A204.1 (cell line): ENCODE results near the gene CALHM4.
A peak's percentile ranks its signal among the peaks of the same experiment; 100 is the strongest.

Source experiments
- FAIRE-seq: peaks from 2 replicates; lab custom pipeline; 2012; peaks lifted over from hg19 to GRCh38; lab: Jason Lieb, UNC

CALHM4 gene

GRCh38 chr6:116542426-116542825 is 11.1 kb upstream of the CALHM4 start:
- no peak for FAIRE-seq

DNA sequence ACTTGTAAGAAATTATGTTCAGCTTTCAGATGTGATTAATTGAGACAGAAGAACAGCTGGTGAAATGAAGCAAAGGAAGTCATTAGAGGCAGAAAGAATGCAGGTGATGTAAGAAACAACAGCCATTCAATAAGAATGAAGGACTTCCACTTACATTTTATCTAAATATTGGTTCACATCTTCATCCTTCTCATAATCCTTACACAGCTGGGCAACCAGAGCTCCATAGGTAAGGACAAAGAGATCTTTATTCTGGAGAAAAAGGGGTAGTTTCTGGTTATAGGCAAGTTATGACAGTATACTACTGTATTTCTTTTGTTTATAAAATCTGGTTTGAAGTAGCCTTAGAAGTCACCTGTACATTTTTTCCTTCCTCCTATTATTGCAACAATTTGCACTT is 10.4 kb upstream of the CALHM4 start:
- FAIRE-seq, result no peak

DNA sequence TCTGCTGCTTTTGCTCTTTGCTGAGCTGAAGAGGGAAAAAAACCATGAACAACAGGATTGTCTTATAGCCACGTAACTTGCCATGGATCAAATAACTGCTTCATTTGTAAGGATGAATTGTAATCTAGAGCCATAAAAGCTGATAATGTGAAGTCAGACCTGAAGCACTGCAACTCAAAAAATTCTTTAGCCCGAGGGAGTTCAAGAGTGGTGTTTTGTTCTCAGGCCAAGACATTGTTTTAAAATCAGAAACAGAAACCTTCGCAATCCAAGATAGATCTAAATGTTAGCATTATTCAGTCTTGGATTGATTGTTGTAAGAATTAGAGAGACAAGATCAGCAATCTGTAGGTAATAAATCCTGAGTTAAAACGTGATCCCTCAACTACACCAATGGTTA is 7.9 kb upstream of the CALHM4 start, which contains the start of gene TRAPPC3L:
TRAPPC3L (minus strand) TSS at position 34 of the 400 bp plus-strand sequence. CDS start 170 bp downstream, outside the sequence.
- FAIRE-seq, result no peak

DNA sequence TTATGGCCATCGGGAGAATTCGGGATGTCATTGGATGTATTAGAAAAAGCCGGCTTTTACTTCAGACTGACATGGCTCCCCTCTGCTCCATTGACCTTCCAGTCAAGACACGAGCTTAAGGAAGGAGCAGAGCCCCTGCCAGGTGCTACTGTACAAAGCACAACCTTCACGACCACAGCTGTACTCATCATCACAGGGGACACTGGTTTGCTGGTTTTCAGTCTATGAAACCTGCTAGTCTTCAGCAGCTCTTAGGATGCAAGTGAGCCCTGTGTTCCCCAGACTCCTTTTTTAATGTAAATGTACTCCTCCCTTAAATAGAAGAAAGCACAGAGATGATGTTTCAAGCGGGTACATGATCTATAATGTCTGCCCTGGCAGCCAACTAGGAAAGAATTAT is 6.2 kb upstream of the CALHM4 start:
- no peak for FAIRE-seq

- FAIRE-seq, result no peak
Measured at GRCh38 chr6:116550796-116551195, 2.8 kb upstream of the CALHM4 start.

DNA sequence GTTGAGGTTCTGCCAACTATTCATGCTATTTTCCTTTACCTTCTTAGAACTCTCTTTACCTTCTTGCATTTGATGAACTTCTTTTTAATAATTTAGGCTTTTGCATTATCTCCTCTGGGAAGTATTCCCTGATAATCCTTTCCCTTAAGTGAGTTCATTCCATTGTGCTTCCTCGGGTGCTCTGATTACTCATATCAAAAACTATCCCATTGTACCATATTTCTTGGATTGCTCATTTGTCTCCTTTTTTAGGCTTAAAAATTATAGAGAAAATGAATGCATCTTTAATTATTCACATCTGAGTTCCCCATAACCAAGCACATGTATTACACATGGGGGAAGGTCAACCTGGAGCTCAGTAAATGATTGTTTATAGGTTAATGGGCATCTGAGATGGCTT is 2.5 kb downstream of the CALHM4 start:
- no peak for FAIRE-seq

- FAIRE-seq, result no peak
Measured at GRCh38 chr6:116556814-116557415, 3.4 kb downstream of the CALHM4 start.

GRCh38 chr6:116557893-116558292 is 4.3 kb downstream of the CALHM4 start:
- FAIRE-seq, result no peak

GRCh38 chr6:116560130-116560529 is 6.6 kb downstream of the CALHM4 start:
- FAIRE-seq, result no peak

GRCh38 chr6:116561377-116562018 is 7.9 kb downstream of the CALHM4 start:
- FAIRE-seq, result peak; percentile 67

- no peak for FAIRE-seq
Measured at GRCh38 chr6:116562019-116562403, 8.5 kb downstream of the CALHM4 start.

DNA sequence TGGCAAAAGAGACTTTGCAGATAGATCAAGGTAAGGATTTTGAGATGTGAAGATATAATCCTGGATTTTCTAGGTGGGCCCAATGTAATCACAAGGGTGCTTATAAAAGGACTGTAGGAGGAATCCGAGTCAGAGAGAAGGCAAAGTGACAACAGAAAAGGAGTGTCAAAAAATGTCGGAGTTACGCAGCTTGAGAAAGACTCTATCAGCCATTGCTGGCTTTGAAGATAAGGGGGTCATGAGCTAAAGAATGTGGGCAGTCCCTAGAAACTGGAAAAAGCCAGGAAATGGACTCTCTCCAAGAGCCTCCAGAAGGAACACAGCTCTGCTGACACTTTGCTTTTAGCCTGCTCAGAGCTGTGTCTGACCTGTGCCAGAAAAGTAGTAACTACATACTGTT is 9.1 kb downstream of the CALHM4 start:
- FAIRE-seq, result no peak

GRCh38 chr6:116563830-116564229 is 10.3 kb downstream of the CALHM4 start:
- no peak for FAIRE-seq

DNA sequence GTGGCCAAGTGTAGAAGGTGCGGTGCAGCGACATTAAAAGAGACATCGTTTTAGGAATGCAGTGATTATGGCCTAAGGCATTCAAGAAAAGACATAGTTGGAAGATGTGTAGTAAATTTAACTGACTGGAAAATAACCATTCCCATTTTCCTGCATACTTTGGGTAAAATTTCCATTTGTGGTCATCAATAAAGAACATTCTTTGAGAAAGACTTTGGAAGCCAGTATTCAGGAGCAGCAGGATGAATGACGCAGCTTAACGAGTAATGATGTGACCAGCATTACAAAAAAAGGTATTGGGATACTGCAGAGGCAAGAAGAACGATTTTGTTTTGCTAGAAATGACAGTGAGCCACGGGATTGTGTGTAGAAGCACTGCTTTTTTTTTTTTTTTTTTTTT is 10.8 kb downstream of the CALHM4 start:
- no peak for FAIRE-seq

GRCh38 chr6:116564921-116565872 is 11.6 kb downstream of the CALHM4 start:
- no peak for FAIRE-seq

DNA sequence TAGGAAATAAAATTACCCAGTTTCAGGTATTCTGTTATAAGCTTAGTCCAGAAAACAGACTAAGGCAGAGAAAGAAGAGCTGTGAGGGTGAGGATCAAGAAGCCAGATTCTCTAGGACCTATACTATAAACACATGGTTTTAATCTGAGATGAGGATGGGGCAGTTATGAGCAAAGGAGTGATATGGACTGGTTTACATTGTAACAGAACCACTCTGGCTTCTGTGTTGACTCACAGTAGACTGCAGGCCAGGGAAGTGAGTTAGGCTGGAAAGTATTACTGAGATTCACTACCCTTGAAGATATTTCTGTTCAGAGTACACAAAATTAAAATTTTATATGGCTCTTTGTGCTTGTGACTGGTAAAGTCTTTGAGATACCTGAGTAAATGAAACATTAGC is 14.6 kb downstream of the CALHM4 start:
- FAIRE-seq, result no peak

- FAIRE-seq, result no peak
Measured at GRCh38 chr6:116568821-116569755, 15.5 kb downstream of the CALHM4 start.

- FAIRE-seq, result peak; percentile 71
Measured at GRCh38 chr6:116570856-116571682, 17.5 kb downstream of the CALHM4 start, which contains the start of gene RWDD1. RWDD1 (plus strand) TSS chr6:116571504; CDS start chr6:116571583, 79 bp downstream.

DNA sequence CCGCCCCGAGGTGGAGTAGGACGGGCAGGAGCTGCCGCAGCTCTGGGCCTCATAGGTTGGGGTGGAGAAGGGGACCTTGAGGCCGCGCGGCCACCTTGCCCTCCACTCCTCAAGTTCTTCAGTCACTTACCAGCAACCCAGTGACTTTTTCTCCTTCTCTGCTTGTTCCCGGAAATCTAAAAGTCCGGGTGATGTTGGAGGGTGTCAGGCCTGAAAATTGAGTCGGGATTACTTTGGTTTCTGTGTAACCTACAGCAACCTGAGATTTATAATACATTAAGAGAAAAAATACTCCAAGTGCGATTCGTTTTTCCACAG is 18.1 kb downstream of the CALHM4 start:
- FAIRE-seq, result no peak

DNA sequence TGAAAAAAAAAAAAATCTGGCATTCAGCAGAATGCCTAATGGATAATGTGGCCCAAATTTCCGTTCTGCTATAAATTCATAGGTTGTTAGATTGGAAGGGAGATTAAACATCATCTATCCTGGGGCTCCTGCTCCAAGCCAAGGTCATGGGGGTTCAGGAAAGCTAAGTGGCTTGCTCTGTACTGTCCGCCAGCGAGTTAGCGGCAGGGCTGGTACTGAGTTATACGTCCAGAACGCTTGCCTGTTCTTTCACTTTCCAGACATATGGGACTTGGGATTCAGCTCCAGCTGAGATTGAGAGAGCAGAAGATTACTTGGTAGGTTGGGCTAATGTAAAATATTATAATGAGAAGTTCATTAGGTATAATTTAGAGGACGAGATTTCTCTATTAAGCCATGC is 18.6 kb downstream of the CALHM4 start:
- FAIRE-seq, result no peak

DNA sequence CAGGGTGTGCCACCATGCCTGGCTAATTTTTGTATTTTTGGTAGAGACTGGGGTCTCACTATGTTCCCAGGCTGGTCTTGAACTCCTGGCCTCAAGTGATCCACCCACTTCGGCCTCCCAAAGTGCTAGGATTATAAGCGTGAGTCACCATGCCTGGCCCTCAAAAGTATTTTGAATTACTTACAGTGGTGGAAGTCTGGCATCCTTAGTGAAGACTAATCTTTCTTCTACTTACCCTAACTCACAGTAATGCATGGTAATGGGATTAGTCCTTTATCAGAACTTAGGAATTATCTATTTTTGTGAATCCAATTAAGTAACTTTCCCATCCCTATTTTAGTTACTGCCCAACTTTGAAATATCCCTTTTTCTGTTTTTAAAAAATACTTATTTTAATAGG is 21.7 kb downstream of the CALHM4 start:
- no peak for FAIRE-seq
